Measurements from ENCODE around the gene TLL1.

The TLL1 gene

DNA sequence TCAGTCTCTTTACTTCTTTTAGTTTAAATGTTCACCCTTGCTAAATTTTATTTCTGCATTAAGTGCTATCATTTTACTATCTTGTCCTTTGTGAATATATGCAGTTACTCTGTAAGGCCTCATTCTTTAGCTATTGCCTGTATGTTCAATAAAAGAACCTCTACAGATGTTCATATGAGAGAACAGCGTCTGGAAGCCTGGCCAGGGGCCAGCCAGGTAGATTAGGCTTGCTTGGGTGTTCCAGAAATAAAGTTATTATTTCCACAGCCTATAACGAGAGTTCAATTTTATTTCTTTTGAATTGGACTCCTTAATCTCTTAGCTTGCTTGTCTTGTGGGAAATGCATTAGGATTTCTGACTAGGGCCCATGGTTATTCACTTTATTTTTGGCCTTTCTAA, 214.5 kb downstream of the TLL1 start:
- Histone ChIP-seq H3K27me3 (no peaks in the 10 kb centered on the region), H3K4me3 (ENCODE audit: low read depth, low read length) (no peak overlapping the region), H3K36me3 (no peaks in the 10 kb centered on the region), H3K4me1 (peaks cover 3% of the 10 kb centered on the region; the same call in 1 of the 2 replicates), H3K9me3 (no peaks in the 10 kb centered on the region)
- DNase-seq = no peak
- no peak for TF ChIP-seq CTCF (IDR thresholded peaks at IDR 0.05; ENCODE audit: low read depth, low read length)

DNA sequence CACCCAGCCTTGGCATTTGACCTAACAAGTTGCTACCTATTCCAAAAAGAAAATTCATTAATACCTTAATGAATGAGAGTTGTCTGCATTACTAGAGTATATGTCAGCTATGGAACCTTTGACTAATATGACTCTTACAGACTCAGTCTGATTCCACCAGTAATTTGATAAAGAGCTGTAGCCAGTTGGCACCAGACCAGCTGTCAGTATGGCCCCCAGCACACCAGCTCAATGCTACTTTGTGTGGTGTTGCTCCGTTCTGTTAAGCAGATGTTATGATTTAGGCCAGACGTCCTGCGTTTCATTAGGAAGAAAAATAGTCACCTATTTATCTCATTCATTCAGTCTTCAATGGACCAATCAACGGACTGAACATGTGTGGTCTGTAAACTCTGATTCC, 215.5 kb downstream of the TLL1 start:
- H3K4me3 ChIP-seq (ENCODE audit: low read depth, low read length) = no peak overlapping the region
- no peaks in the 10 kb centered on the region for H3K36me3 ChIP-seq
- no peaks in the 10 kb centered on the region for H3K9me3 ChIP-seq
- peak; percentile 72 for DNase-seq
- no peak for TF ChIP-seq CTCF (IDR thresholded peaks at IDR 0.05; ENCODE audit: low read depth, low read length)
- peaks cover 4% of the 10 kb centered on the region; the same call in 1 of the 2 replicates for H3K27me3 ChIP-seq
- peaks cover 3% of the 10 kb centered on the region; the same call in 1 of the 2 replicates for H3K4me1 ChIP-seq

- H3K27me3 ChIP-seq = peaks cover 23% of the 10 kb centered on the region
- H3K4me3 ChIP-seq (ENCODE audit: low read depth, low read length) = no peak overlapping the region
- peak; percentile 17; the same call in 1 of the 2 replicates for TF ChIP-seq CTCF (IDR thresholded peaks at IDR 0.05; ENCODE audit: low read depth, low read length)
- no peaks in the 10 kb centered on the region for H3K36me3 ChIP-seq
- no peaks in the 10 kb centered on the region for H3K9me3 ChIP-seq
- peaks cover 3% of the 10 kb centered on the region; the same call in 1 of the 2 replicates for H3K4me1 ChIP-seq
- DNase-seq = no peak
These were observed 218.1 kb downstream of the TLL1 start for GRCh38 chr4:166091146-166091545.

- Histone ChIP-seq H3K4me1 (peaks cover 3% of the 10 kb centered on the region; the same call in 1 of the 2 replicates), H3K4me3 (ENCODE audit: low read depth, low read length) (no peak overlapping the region), H3K9me3 (no peaks in the 10 kb centered on the region), H3K27me3 (peaks cover 28% of the 10 kb centered on the region), H3K36me3 (no peaks in the 10 kb centered on the region)
- TF ChIP-seq CTCF (IDR thresholded peaks at IDR 0.05; ENCODE audit: low read depth, low read length) = peak; percentile 72
- no peak for DNase-seq
These were observed 219.0 kb downstream of the TLL1 start for GRCh38 chr4:166091912-166092510.

DNA sequence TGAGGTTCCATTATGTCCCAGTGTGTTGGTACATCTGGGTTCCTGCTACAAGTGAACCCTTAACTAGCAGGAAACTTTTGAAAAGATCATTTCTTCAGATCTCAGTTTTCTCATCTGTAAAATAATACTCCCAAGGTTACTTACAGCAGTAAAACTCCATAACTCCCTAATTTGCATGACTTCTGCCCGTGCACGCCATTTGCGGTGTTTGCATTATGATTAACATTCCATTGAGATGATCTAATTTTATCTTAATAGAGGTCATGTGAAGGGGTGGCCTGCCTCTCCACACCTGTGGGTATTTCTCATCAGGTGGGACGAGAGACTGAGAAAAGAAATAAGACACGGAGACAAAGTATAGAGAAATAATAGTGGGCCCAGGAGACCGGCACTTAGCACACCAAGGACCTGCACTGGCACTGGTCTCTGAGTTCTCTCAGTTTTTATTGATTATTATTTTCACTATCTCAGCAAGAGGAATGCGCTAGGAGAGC, 219.8 kb downstream of the TLL1 start:
- H3K36me3 ChIP-seq = no peaks in the 10 kb centered on the region
- peaks cover 28% of the 10 kb centered on the region for H3K27me3 ChIP-seq
- TF ChIP-seq CTCF (IDR thresholded peaks at IDR 0.05; ENCODE audit: low read depth, low read length) = no peak
- H3K9me3 ChIP-seq = no peaks in the 10 kb centered on the region
- H3K4me3 ChIP-seq (ENCODE audit: low read depth, low read length) = no peak overlapping the region
- DNase-seq = no peak
- peaks cover 3% of the 10 kb centered on the region; the same call in 1 of the 2 replicates for H3K4me1 ChIP-seq

GRCh38 chr4:166104623-166105022, 231.6 kb downstream of the TLL1 start:
- Histone ChIP-seq H3K36me3 (no peaks in the 10 kb centered on the region), H3K27me3 (peaks cover 3% of the 10 kb centered on the region), H3K4me1 (no peaks in the 10 kb centered on the region), H3K9me3 (no peaks in the 10 kb centered on the region), H3K4me3 (ENCODE audit: low read depth, low read length) (no peak overlapping the region)
- no peak for DNase-seq
- TF ChIP-seq CTCF (IDR thresholded peaks at IDR 0.05; ENCODE audit: low read depth, low read length) = no peak
